Fibroblast of lung (primary cell): ENCODE results near the gene LONP1. TPM values are rescaled to one million over a fixed set of nuclear protein-coding genes. Genes with fewer than 3 reads are reported as not detected.

Experiments used
- DNase-seq, 2 donors: peaks; one replicate each; pipeline versions ENCODE4 v3.0.0 to v3.0.0-alpha.2; 2010; ENCODE audit warnings: low read depth in 2 of 2
- H2AFZ ChIP-seq: 2 replicates; pipeline ENCODE4 v1.5.1; 2012; ENCODE audit warnings: low read length, control low read depth, inconsistent platforms
- H3K27ac ChIP-seq: 2 replicates; pipeline ENCODE4 v1.5.1; 2011; ENCODE audit warnings: low read length, control low read depth; ENCODE audit not compliant: insufficient read depth
- H3K27me3 ChIP-seq: 2 replicates; pipeline ENCODE4 v1.5.1; 2011; ENCODE audit warnings: mild to moderate bottlenecking, low read length; ENCODE audit not compliant: control insufficient read depth, insufficient read depth
- H3K36me3 ChIP-seq: 2 replicates; pipeline ENCODE4 v1.5.1; 2011; ENCODE audit warnings: low read length; ENCODE audit not compliant: control insufficient read depth, insufficient read depth
- H3K4me1 ChIP-seq: 2 replicates; pipeline ENCODE4 v1.5.1; 2011; ENCODE audit warnings: low read length; ENCODE audit not compliant: control insufficient read depth, insufficient read depth; ENCODE audit errors: extremely low read depth
- H3K4me2 ChIP-seq: 2 replicates; pipeline ENCODE4 v1.5.1; 2011; ENCODE audit warnings: low read length, control low read depth; ENCODE audit not compliant: insufficient read depth; ENCODE audit errors: extremely low read depth
- H3K4me3 ChIP-seq, 4 experiments: fragments of 200-600 bp in 1 of 4; sonication (generic) in 1 of 4; replicated peaks in 1 of 4; 2 replicates each; pipeline ENCODE4 v1.5.1; 2011 to 2016; ENCODE audit warnings: low read length in 4 of 4, low read depth in 3 of 4, mild to moderate bottlenecking in 3 of 4, control low read depth in 2 of 4, inconsistent platforms in 1 of 4, mixed read lengths in 1 of 4; ENCODE audit not compliant: insufficient read depth in 1 of 4; ENCODE audit errors: control extremely low read depth in 1 of 4
- H3K79me2 ChIP-seq: 2 replicates; pipeline ENCODE4 v1.5.1; 2012; ENCODE audit warnings: mild to moderate bottlenecking, low read length, inconsistent platforms; ENCODE audit not compliant: control insufficient read depth, insufficient read depth
- H3K9ac ChIP-seq: 2 replicates; pipeline ENCODE4 v1.5.1; 2011; ENCODE audit warnings: mild to moderate bottlenecking, low read length, control low read depth; ENCODE audit not compliant: insufficient read depth
- H3K9me3 ChIP-seq: 2 replicates; pipeline ENCODE4 v1.5.1; 2012; ENCODE audit warnings: low read depth, low read length; ENCODE audit not compliant: control insufficient read depth, insufficient read depth
- H4K20me1 ChIP-seq: 2 replicates; pipeline ENCODE4 v1.5.1; 2011; ENCODE audit warnings: low read length; ENCODE audit not compliant: control insufficient read depth, insufficient read depth; ENCODE audit errors: extremely low read depth
- CTCF ChIP-seq, 2 donors: IDR thresholded peaks in 1 of 2; conservative IDR thresholded peaks in 1 of 2; 1 replicate in 1 of 2; 2 replicates in 1 of 2; pipeline ENCODE4 v1.5.1; 2011 to 2012; ENCODE audit warnings: low read length in 2 of 2, control low read depth in 1 of 2, inconsistent platforms in 1 of 2, low read depth in 1 of 2, mild to moderate bottlenecking in 1 of 2
- EZH2 ChIP-seq: IDR thresholded peaks from 2 replicates; pipeline ENCODE4 v1.5.1; 2012; ENCODE audit warnings: low read length, control low read depth, mild to moderate bottlenecking; ENCODE audit errors: missing control alignments
- polyA plus RNA-seq, 2 donors: library from polyadenylated mRNA; depleted of rRNA in 1 of 2; stranded (reverse) in 1 of 2; unstranded in 1 of 2; fragments of >200 nt; gene quantifications; 2 replicates each; pipeline ENCODE4 v1.2.1, GENCODE V29; 2011 to 2012; ENCODE audit warnings: missing spikeins in 1 of 2
- total RNA-seq: library from RNA; depleted of rRNA; stranded (reverse); fragments of >200 nt; gene quantifications from 2 replicates; pipeline ENCODE4 v1.2.1, GENCODE V29; 2014

Gene LONP1
- total and polyA plus RNA-seq, 2 donors (not counting 1 experiment from before 2014, with no cell fraction given), result 29.8 to 172 TPM

GRCh38 chr19:5661483-5661882, 58.5 kb downstream of the LONP1 start:
- H3K27ac ChIP-seq, result no peak overlapping the region
- no peak overlapping the region for H3K4me2 ChIP-seq
- no peaks in the 10 kb centered on the region for H3K79me2 ChIP-seq
- no peaks in the 10 kb centered on the region for H3K27me3 ChIP-seq
- H4K20me1 ChIP-seq, result no peaks in the 10 kb centered on the region
- TF ChIP-seq EZH2 (no peak), CTCF (conservative IDR thresholded peaks at IDR 0.05 in 1 of 2, IDR thresholded peaks at IDR 0.05 in 1 of 2; ENCODE audit: low read depth in 1 of 2, low read length in 2 of 2) (no peak)
- H3K9me3 ChIP-seq, result no peaks in the 10 kb centered on the region
- no peak for DNase-seq
- H3K36me3 ChIP-seq, result peaks cover 14% of the 10 kb centered on the region
- peaks cover 3% of the 10 kb centered on the region for H3K4me1 ChIP-seq
- H3K4me3 ChIP-seq, result no peak overlapping the region
- no peak overlapping the region for H3K9ac ChIP-seq
- H2AFZ ChIP-seq, result no peak overlapping the region

- no peaks in the 10 kb centered on the region for H3K4me1 ChIP-seq
- H3K27ac ChIP-seq, result no peak overlapping the region
- no peak overlapping the region for H3K9ac ChIP-seq
- H3K9me3 ChIP-seq, result no peaks in the 10 kb centered on the region
- peaks cover 26% of the 10 kb centered on the region for H3K36me3 ChIP-seq
- no peak for TF ChIP-seq EZH2
- TF ChIP-seq CTCF (conservative IDR thresholded peaks at IDR 0.05 in 1 of 2, IDR thresholded peaks at IDR 0.05 in 1 of 2; ENCODE audit: low read depth in 1 of 2, low read length in 2 of 2), result no peak
- no peak overlapping the region for H3K4me3 ChIP-seq
- DNase-seq, result no peak
- H2AFZ ChIP-seq, result no peak overlapping the region
- H3K79me2 ChIP-seq, result no peaks in the 10 kb centered on the region
- no peaks in the 10 kb centered on the region for H4K20me1 ChIP-seq
- no peak overlapping the region for H3K4me2 ChIP-seq
- no peaks in the 10 kb centered on the region for H3K27me3 ChIP-seq
These were observed 64.5 kb downstream of the LONP1 start for GRCh38 chr19:5655412-5655811.

GRCh38 chr19:5654931-5655330, 65.0 kb downstream of the LONP1 start:
- no peaks in the 10 kb centered on the region for H3K4me1 ChIP-seq
- no peak for DNase-seq
- peaks cover 29% of the 10 kb centered on the region for H3K36me3 ChIP-seq
- no peak for TF ChIP-seq CTCF (conservative IDR thresholded peaks at IDR 0.05 in 1 of 2, IDR thresholded peaks at IDR 0.05 in 1 of 2; ENCODE audit: low read depth in 1 of 2, low read length in 2 of 2)
- no peak for TF ChIP-seq EZH2
- H3K27me3 ChIP-seq, result no peaks in the 10 kb centered on the region
- H4K20me1 ChIP-seq, result no peaks in the 10 kb centered on the region
- no peak overlapping the region for H3K9ac ChIP-seq
- no peak overlapping the region for H3K4me2 ChIP-seq
- H3K9me3 ChIP-seq, result no peaks in the 10 kb centered on the region
- no peak overlapping the region for H3K27ac ChIP-seq
- no peaks in the 10 kb centered on the region for H3K79me2 ChIP-seq
- H3K4me3 ChIP-seq, result no peak overlapping the region
- H2AFZ ChIP-seq, result no peak overlapping the region
